Ascending aorta (tissue), 2 donors: ENCODE results near the gene MYO1B. TPM values are rescaled to one million over a fixed set of nuclear protein-coding genes. Genes with fewer than 3 reads are reported as not detected.
A peak's percentile ranks its signal among the peaks of the same experiment; 100 is the strongest.

Experiments
- DNase-seq, 2 donors: peaks; one replicate each; pipeline ENCODE4 v3.0.0-alpha.2; 2019; ENCODE audit warnings: low spot score in 2 of 2
- H3K27ac ChIP-seq, 2 donors: fragments of 200-600 bp; sonication (generic); one replicate each; pipeline ENCODE4 v1.5.1; 2016 to 2017; ENCODE audit warnings: mild to moderate bottlenecking in 1 of 2
- H3K27me3 ChIP-seq: fragments of 200-600 bp; sonication (generic); one replicate; pipeline ENCODE4 v1.5.1; 2017
- H3K36me3 ChIP-seq, 2 donors: fragments of 200-600 bp; sonication (generic); one replicate each; pipeline ENCODE4 v1.5.1; 2016
- H3K4me1 ChIP-seq, 2 donors: fragments of 200-600 bp; sonication (generic); one replicate each; pipeline ENCODE4 v1.5.1; 2016 to 2017; ENCODE audit warnings: mild to moderate bottlenecking in 1 of 2
- H3K4me3 ChIP-seq, 2 donors: fragments of 200-600 bp; sonication (generic); one replicate each; pipeline ENCODE4 v1.5.1; 2016 to 2017; ENCODE audit warnings: mild to moderate bottlenecking in 1 of 2
- H3K9me3 ChIP-seq, 2 donors: fragments of 200-600 bp; sonication (generic); one replicate each; pipeline ENCODE4 v1.5.1; 2016
- intact Hi-C: fragments of 100-400 bp; cut with DNase I; formaldehyde crosslinking; loops from one replicate; pipeline ENCODE4 v1.15.1; 2023
- total RNA-seq: library from RNA; depleted of rRNA; stranded (reverse); fragments of >200 nt; gene quantifications from one replicate; pipeline ENCODE4 v1.1.0, GENCODE V29; 2016
- TF ChIP-seq, protein P1 (sequence below), 3 experiments: fragments of 200-600 bp in 2 of 3; fragments of 450-650 bp in 1 of 3; sonication (generic) in 2 of 3; IDR thresholded peaks; one replicate each; pipeline ENCODE4 v1.5.1; 2016 to 2019; ENCODE audit warnings: antibody characterized with exemption in 3 of 3, mild to moderate bottlenecking in 1 of 3, moderate library complexity in 1 of 3

The MYO1B gene
- total RNA-seq, 1 donor from 2014 or later, result 27.4 TPM

- peak; percentile 71 to 93 for DNase-seq
- Histone ChIP-seq H3K4me3 (no peak overlapping the region), H3K36me3 (no peaks in the 10 kb centered on the region), H3K27me3 (no peaks in the 10 kb centered on the region), H3K9me3 (no peaks in the 10 kb centered on the region), H3K27ac (peak overlapping the region; percentile 65 to 70), H3K4me1 (peaks cover 5 to 17% of the 10 kb centered on the region in 2 donors)
- intact Hi-C loops, result no loop called here
- TF ChIP-seq, protein P1, sequence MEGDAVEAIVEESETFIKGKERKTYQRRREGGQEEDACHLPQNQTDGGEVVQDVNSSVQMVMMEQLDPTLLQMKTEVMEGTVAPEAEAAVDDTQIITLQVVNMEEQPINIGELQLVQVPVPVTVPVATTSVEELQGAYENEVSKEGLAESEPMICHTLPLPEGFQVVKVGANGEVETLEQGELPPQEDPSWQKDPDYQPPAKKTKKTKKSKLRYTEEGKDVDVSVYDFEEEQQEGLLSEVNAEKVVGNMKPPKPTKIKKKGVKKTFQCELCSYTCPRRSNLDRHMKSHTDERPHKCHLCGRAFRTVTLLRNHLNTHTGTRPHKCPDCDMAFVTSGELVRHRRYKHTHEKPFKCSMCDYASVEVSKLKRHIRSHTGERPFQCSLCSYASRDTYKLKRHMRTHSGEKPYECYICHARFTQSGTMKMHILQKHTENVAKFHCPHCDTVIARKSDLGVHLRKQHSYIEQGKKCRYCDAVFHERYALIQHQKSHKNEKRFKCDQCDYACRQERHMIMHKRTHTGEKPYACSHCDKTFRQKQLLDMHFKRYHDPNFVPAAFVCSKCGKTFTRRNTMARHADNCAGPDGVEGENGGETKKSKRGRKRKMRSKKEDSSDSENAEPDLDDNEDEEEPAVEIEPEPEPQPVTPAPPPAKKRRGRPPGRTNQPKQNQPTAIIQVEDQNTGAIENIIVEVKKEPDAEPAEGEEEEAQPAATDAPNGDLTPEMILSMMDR (IDR thresholded peaks at IDR 0.05), result no peak
Measured at GRCh38 chr2:191376981-191377629, 131.9 kb downstream of the MYO1B start.

DNA sequence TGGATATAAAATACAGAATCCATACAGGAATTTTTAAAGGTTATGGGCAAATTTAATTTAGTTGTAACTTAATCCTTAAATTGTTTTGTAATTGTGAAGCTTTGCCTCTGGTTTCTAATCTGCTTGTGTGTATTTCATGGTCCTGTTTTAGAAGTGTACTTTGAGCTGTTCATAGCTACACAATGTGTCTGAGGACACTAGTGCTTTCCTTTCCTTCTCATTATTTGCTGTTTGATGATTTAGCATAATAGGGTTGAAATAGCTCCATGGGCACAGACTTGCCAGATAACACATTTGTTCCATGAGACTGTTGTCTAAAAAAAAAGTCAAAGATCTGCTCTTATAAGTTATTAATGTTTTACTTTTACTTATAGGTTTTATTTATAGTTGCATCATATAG lies 134.2 kb downstream of the MYO1B start:
- Histone ChIP-seq H3K9me3 (no peaks in the 10 kb centered on the region), H3K36me3 (peaks cover 0 to 7% of the 10 kb centered on the region in 2 donors), H3K4me3 (no peak overlapping the region), H3K4me1 (peaks cover 5 to 17% of the 10 kb centered on the region in 2 donors), H3K27ac (peak overlapping the region in 1 of 2 donors; percentile 7), H3K27me3 (no peaks in the 10 kb centered on the region)
- no peak for DNase-seq
- intact Hi-C loops, result no loop called here
- TF ChIP-seq, protein P1 (IDR thresholded peaks at IDR 0.05), result no peak

- TF ChIP-seq, protein P1 (IDR thresholded peaks at IDR 0.05), result no peak
- Histone ChIP-seq H3K36me3 (peaks cover 0 to 7% of the 10 kb centered on the region in 2 donors), H3K27me3 (no peaks in the 10 kb centered on the region), H3K4me1 (peaks cover under 1 to 29% of the 10 kb centered on the region in 2 donors), H3K27ac (no peak overlapping the region), H3K9me3 (no peaks in the 10 kb centered on the region), H3K4me3 (no peak overlapping the region)
- intact Hi-C loops, result no loop called here
- DNase-seq, result no peak
Measured at GRCh38 chr2:191382801-191383200, 137.6 kb downstream of the MYO1B start.

- peaks cover 0 to 28% of the 10 kb centered on the region in 2 donors for H3K4me1 ChIP-seq
- peaks cover 0 to 7% of the 10 kb centered on the region in 2 donors for H3K36me3 ChIP-seq
- TF ChIP-seq, protein P1 (IDR thresholded peaks at IDR 0.05), result no peak
- H3K4me3 ChIP-seq, result no peak overlapping the region
- H3K9me3 ChIP-seq, result no peaks in the 10 kb centered on the region
- no peaks in the 10 kb centered on the region for H3K27me3 ChIP-seq
- no peak for DNase-seq
- intact Hi-C loops, result no loop called here
- H3K27ac ChIP-seq, result no peak overlapping the region
Measured at GRCh38 chr2:191383486-191383885, 138.3 kb downstream of the MYO1B start.

GRCh38 chr2:191384829-191385228 lies 139.6 kb downstream of the MYO1B start:
- DNase-seq, result no peak
- Histone ChIP-seq H3K4me1 (peaks cover 0 to 26% of the 10 kb centered on the region in 2 donors), H3K27me3 (no peaks in the 10 kb centered on the region), H3K36me3 (peaks cover 5 to 7% of the 10 kb centered on the region in 2 donors), H3K4me3 (no peak overlapping the region), H3K9me3 (no peaks in the 10 kb centered on the region), H3K27ac (peak overlapping the region; percentile 56 to 67)
- intact Hi-C loops, result loop anchor here (2.0 to 5.0 kb wide), 2 partner anchors 18 to 138 kb away; partner anchors contain the start of gene MYO1B
- TF ChIP-seq, protein P1 (IDR thresholded peaks at IDR 0.05), result no peak
